ENCODE results near the gene NAGA. TPM values are rescaled to one million over a fixed set of nuclear protein-coding genes. Genes with fewer than 3 reads are reported as not detected.
A peak's percentile ranks its signal among the peaks of the same experiment; 100 is the strongest.

NAGA gene
- total and polyA plus RNA-seq, 8 donors: 2.3 to 55.8 (median 15.9) TPM

DNA sequence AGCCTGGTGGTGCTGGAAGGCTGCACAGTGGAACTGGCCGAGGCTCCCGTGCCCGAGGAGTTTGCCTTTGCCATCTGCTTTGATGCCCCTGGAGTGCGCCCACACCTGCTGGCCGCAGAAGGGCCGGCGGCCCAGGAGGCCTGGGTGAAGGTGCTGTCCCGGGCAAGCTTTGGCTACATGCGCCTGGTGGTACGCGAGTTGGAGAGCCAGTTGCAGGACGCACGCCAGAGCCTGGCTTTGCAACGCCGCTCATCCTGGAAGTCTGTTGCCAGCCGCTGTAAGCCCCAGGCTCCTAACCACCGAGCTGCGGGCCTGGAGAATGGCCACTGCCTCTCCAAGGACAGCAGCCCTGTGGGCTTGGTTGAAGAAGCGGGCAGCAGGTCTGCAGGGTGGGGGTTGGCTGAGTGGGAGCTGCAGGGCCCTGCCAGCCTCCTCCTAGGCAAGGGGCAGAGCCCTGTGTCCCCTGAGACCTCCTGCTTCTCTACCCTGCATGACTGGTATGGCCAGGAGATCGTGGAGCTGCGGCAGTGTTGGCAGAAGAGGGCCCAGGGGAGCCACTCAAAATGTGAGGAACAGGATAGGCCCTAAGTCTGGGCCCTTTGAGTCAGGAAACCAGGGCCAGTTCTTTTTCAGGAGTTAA, 7.0 kb upstream of the NAGA start:
- Histone ChIP-seq H3K27ac (peak overlapping the region; percentile 90 to 99 (median 99)), H3K36me3 (peaks cover 10 to 30% (median 29%) of the 10 kb centered on the region in 4 donors), H3K9me3 (no peaks in the 10 kb centered on the region), H3K27me3 (no peaks in the 10 kb centered on the region), H3K4me1 (peaks cover 41 to 72% (median 61%) of the 10 kb centered on the region in 4 donors), H3K4me3 (no peak overlapping the region)
- intact Hi-C loops (cut with DNase I; ENCODE audit: low total_unique reads): no loop called here
- no peak for DNase-seq
- WGBS, 5 donors: 80 to 94% (median 82%) methylated on average over 16 to 21 of the region's 21 CpGs
- TF ChIP-seq POLR2A (IDR thresholded peaks at IDR 0.05): no peak
- no peak for TF ChIP-seq EP300 (IDR thresholded peaks at IDR 0.05)
- no peak for TF ChIP-seq POLR2AphosphoS5 (IDR thresholded peaks at IDR 0.05)
- no peak for TF ChIP-seq CTCF (IDR thresholded peaks at IDR 0.05)

DNA sequence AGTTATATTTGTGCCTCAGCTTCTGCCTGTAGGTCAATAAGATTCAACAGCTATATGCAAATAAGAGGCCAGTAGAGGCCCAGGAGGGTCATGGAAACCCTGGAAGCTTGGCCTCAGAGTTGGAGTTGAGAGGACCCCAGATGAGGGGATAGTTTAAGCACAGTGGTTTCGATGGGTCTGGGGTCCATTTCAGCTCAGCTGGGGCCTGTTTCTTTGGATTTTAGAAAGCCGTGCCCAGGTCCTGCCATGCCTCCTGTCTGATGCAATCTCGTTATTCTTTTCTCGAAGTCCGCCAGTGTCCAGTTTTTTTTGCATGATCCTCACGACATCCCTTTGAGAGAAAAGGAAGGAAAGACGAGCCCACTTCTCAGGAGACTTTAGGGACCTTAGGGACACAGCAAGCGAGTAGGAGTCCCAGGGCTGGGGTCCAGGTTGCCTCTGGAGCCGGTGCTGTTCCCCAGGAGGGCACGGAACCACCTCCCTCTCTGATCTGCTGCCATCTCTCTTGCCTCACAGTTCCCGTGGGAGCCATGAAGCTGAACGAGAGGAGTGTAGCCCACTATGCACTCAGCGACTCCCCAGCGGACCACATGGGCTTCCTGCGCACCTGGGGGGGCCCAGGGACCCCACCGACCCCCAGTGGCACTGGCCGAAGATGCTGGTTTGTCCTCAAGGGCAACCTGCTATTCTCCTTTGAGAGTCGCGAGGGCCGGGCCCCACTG, 6.3 kb upstream of the NAGA start:
- Histone ChIP-seq H3K36me3 (peaks cover 7 to 24% (median 22%) of the 10 kb centered on the region in 4 donors), H3K4me1 (peaks cover 41 to 73% (median 59%) of the 10 kb centered on the region in 4 donors), H3K27ac (peak overlapping the region in 3 of 5 donors; percentile 96 to 99 (median 99)), H3K27me3 (no peaks in the 10 kb centered on the region), H3K9me3 (no peaks in the 10 kb centered on the region), H3K4me3 (no peak overlapping the region)
- intact Hi-C loops (cut with DNase I; ENCODE audit: low total_unique reads): no loop called here
- WGBS, 5 donors: 89 to 95% (median 91%) methylated on average over 15 to 20 of the region's 20 CpGs
- peak in 1 of 2 donors; percentile 22 for DNase-seq
- TF ChIP-seq EP300 (IDR thresholded peaks at IDR 0.05) (no peak), CTCF (IDR thresholded peaks at IDR 0.05) (no peak), POLR2A (IDR thresholded peaks at IDR 0.05) (no peak), POLR2AphosphoS5 (IDR thresholded peaks at IDR 0.05) (no peak)

GRCh38 chr22:42074846-42075676, 4.4 kb upstream of the NAGA start:
- H3K27ac ChIP-seq: peak overlapping the region; percentile 93 to 97 (median 95)
- no peaks in the 10 kb centered on the region for H3K27me3 ChIP-seq
- peaks cover 7 to 22% (median 21%) of the 10 kb centered on the region in 4 donors for H3K36me3 ChIP-seq
- peak overlapping the region; percentile 59 to 81 (median 68) for H3K4me3 ChIP-seq
- intact Hi-C loops (cut with DNase I; ENCODE audit: low total_unique reads): no loop called here
- H3K9me3 ChIP-seq: no peaks in the 10 kb centered on the region
- peak in 1 of 2 donors; percentile 39 for DNase-seq
- TF ChIP-seq POLR2A (IDR thresholded peaks at IDR 0.05) (no peak), CTCF (IDR thresholded peaks at IDR 0.05) (no peak), EP300 (IDR thresholded peaks at IDR 0.05) (no peak)
- WGBS, 5 donors: 46 to 57% (median 51%) methylated on average over 9 of the region's 9 CpGs
- H3K4me1 ChIP-seq: peaks cover 41 to 71% (median 56%) of the 10 kb centered on the region in 4 donors
